Suppressor macrophage (primary cell): ENCODE measurements around the gene PPHLN1.
A peak's percentile ranks its signal among the peaks of the same experiment; 100 is the strongest.

Source experiments
- DNase-seq, 4 experiments: peaks; one replicate each; pipeline ENCODE4 v3.0.0-alpha.2; 2020 to 2022

Gene PPHLN1

DNA sequence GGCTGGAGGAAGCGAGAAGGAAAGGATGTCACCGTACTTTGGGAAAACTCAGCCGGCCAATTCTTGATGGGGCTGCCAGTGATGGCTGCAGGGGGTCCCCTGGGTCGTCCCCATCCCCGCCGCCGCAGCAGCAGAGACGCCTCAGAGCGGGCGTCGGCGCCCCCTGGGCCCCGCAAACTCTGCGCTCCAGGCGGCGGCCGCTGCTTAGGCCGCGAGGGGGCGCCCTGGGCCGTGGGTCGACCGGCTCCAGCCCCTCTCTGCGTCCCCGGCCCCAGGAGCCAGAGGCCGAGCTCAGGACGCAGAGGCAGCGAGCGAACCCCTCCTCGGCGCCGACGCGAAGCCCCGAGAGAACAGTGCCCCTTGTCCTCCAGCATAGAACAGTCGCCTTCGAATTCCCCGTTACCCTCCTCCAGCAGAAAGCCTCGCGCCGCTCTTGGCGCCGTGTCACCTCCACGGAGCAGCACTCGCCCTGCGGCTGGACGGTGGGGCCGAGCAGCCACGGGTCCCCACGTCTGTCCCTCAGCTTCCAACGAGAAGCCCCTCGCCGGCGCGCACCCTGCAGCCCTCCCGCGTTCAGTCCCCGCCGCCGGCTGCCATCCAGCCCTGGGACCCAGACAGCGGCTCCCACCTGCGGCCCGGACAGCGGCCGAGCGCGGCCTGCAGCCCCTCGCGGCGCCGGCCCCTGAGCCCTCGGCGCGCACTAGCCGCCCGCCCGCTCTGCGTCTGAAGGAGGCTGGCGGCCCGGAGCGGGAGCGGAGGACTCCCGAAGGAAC lies 157.0 kb downstream of the PPHLN1 start:
- DNase-seq: peak; percentile 59 to 82 (median 70)

DNA sequence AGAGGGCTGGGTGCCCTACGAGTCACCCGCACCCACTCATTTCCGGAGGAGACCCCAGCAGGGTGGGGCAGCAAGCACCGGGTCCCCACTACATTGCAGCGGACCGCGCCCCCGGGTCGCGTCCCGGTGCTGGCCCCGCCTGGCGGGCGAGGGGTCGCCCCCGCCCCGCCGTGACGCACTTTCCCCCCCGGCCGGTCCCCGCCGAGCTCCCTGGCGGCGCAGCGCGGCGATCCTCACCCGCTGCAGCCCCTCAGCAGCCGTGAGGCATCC lies 157.5 kb downstream of the PPHLN1 start:
- DNase-seq: peak in 2 of 4 experiments; percentile 16 to 38

DNA sequence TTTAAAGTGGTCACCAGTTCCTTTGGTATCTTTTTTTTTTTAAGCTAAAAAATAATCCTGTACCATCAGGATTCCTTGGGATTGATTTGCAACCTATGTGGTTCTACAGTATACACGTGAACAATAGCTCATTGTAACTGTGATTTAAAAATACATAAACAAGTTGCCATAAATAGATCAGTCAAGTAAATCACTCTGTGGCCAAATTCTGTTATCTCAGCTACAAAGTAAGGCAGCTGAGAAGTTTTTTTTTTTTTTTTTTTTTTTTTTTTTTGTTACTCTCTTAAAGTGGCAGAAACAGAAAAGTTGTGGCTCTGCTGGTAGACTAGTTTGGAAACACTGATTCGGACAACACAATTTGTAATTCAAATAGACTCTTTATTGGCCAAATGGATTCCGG lies 159.0 kb downstream of the PPHLN1 start:
- DNase-seq: no peak

DNA sequence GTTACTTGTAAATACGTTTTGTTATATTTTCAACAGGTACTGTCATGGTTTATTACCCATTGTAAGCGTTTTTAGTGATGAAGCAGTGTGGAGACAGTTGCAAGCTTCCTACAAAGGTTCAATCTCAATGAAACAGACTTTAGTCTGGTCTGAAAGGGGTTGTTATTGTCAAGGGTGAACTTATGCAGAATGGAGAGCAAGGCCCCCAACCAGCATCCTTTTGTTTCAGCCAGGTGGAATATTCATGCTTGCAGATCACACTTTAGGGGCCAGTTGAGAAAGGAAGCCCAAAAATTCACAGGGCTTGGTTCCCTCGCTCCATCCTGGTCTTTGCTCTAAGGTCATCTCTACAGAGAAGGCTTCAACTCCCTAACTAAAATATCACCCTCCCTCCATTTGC lies 159.9 kb downstream of the PPHLN1 start:
- no peak for DNase-seq

DNA sequence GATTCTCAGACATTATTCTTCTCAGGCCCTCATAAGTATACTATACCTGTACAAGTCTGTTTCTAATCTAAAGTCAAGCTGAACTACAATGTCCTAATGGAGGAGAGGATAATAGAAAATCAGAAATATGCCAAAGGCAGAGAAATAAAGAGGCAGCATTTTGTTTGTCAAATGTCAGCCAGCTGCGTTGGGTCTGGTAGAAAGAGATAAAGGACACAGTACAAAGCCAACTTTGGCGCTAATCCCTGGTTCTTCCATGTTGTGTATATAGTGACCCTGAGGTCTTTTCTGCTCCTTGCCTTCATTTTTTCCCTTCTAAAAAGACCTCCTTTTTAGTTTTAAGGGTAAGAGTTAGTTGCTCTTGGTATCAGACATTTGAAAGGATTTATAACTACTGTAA lies 160.4 kb downstream of the PPHLN1 start:
- DNase-seq: no peak

DNA sequence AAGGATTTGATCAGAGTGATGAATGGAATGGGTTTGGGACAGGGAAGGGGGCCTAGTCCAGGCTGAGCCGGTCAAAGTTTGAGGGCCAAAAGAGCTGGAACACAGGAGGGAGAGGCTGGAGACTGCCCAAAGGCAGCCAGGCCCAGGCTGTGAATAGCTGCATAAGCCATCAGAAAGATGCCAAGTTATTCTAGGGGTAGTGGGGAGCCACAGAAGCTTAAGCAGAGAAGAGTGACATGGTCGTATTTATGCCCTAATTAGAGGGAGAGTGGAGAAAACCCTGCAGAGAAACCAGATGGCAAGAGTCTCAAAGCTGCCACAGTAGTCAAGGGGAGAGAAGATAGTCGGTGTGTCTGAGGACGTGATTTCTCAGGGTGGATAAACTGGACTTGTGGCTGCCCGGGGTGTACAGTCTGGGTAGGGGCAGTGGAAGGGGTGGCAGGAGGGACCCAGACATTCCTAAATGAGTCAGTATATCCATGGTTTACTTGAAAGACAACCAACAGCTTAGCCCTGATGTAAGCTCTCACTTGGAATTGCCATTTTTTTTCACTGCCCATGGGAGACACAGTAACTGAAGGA lies 164.4 kb downstream of the PPHLN1 start:
- no peak for DNase-seq
